Neural cell (in vitro differentiated cells): Measurements from ENCODE around the gene COG1. TPM values are rescaled to one million over a fixed set of nuclear protein-coding genes. Genes with fewer than 3 reads are reported as not detected.

Source experiments
- H2AFZ ChIP-seq: fragments of 200-600, 300-800 bp; sonication (generic), shearing (Covaris generic); 2 replicates; pipeline ENCODE4 v1.6.0; 2014; ENCODE audit warnings: low read depth, mild to moderate bottlenecking, antibody characterized with exemption, low read length, moderate library complexity
- H3F3A ChIP-seq: fragments of 200-600 bp; shearing (Covaris generic); 2 replicates; pipeline ENCODE4 v1.6.1; 2016; ENCODE audit warnings: mild to moderate bottlenecking, moderate library complexity, mixed read lengths, antibody characterized with exemption, low read length; ENCODE audit not compliant: insufficient read depth, poor library complexity, severe bottlenecking
- H3K27ac ChIP-seq: fragments of 200-600, 300-800 bp; sonication (generic), shearing (Covaris generic); 2 replicates; pipeline ENCODE4 v1.5.1; 2014; ENCODE audit warnings: mild to moderate bottlenecking, low read length, moderate library complexity
- H3K27me3 ChIP-seq: fragments of 300-800, 200-600 bp; sonication (generic), shearing (Covaris generic); 2 replicates; pipeline ENCODE4 v1.6.0; 2014; ENCODE audit warnings: mild to moderate bottlenecking, low read depth, low read length, moderate library complexity; ENCODE audit not compliant: insufficient read depth
- H3K36me3 ChIP-seq: fragments of 300-800, 200-600 bp; sonication (generic), shearing (Covaris generic); 2 replicates; pipeline ENCODE4 v1.5.1; 2014; ENCODE audit warnings: mild to moderate bottlenecking, antibody characterized with exemption, low read length, moderate library complexity; ENCODE audit not compliant: insufficient read depth
- H3K4me2 ChIP-seq: fragments of 300-800, 200-600 bp; sonication (generic), shearing (Covaris generic); 2 replicates; pipeline ENCODE4 v1.6.0; 2014; ENCODE audit warnings: mild to moderate bottlenecking, low read length
- H3K4me3 ChIP-seq: fragments of 300-800, 200-600 bp; sonication (generic), shearing (Covaris generic); 2 replicates; pipeline ENCODE4 v1.5.1; 2014; ENCODE audit warnings: mild to moderate bottlenecking, low read length, moderate library complexity
- H3K79me2 ChIP-seq: fragments of 200-600 bp; shearing (Covaris generic); replicated peaks from 2 replicates; pipeline ENCODE4 v1.6.0; 2014; ENCODE audit warnings: mild to moderate bottlenecking, low read length, moderate library complexity; ENCODE audit not compliant: insufficient read depth
- H3K9ac ChIP-seq: fragments of 300-800, 200-600 bp; sonication (generic), shearing (Covaris generic); 2 replicates; pipeline ENCODE4 v1.6.1; 2016; ENCODE audit warnings: mild to moderate bottlenecking, low read length, mixed read lengths
- H3K9me2 ChIP-seq: fragments of 200-600 bp; shearing (Covaris generic); 2 replicates; pipeline ENCODE4 v1.6.1; 2016; ENCODE audit warnings: mild to moderate bottlenecking, low read length, mixed read lengths; ENCODE audit not compliant: insufficient read depth
- H3K9me3 ChIP-seq: fragments of 200-600, 300-800 bp; sonication (generic), shearing (Covaris generic); 2 replicates; pipeline ENCODE4 v1.6.1; 2016; ENCODE audit warnings: mild to moderate bottlenecking, mixed run types, low read length, moderate library complexity, mixed read lengths
- H4K20me1 ChIP-seq: fragments of 200-600 bp; shearing (Covaris generic); 2 replicates; pipeline ENCODE4 v1.6.1; 2016; ENCODE audit warnings: mild to moderate bottlenecking, mixed run types; ENCODE audit not compliant: insufficient read depth
- EP300 ChIP-seq: fragments of 450-650 bp; conservative IDR thresholded peaks from 2 replicates; pipeline ENCODE4 v1.6.1; 2014; ENCODE audit warnings: antibody characterized with exemption, mild to moderate bottlenecking, moderate library complexity; ENCODE audit not compliant: poor library complexity, severe bottlenecking
- EZH2 ChIP-seq: fragments of 200-600, 300-800 bp; shearing (Covaris generic), sonication (generic); IDR thresholded peaks from 2 replicates; pipeline ENCODE4 v1.6.1; 2014; ENCODE audit warnings: antibody characterized with exemption, low read length, borderline replicate concordance, mild to moderate bottlenecking; ENCODE audit not compliant: insufficient read depth, poor library complexity, severe bottlenecking
- MXI1 ChIP-seq: fragments of 450-650 bp; conservative IDR thresholded peaks from 2 replicates; pipeline ENCODE4 v1.6.1; 2014; ENCODE audit warnings: antibody characterized with exemption, mild to moderate bottlenecking; ENCODE audit not compliant: poor library complexity, severe bottlenecking
- POLR2AphosphoS5 ChIP-seq: IDR thresholded peaks from 2 replicates; pipeline ENCODE4 v1.6.1; 2012
- RAD21 ChIP-seq: fragments of 450-650 bp; conservative IDR thresholded peaks from 2 replicates; pipeline ENCODE4 v1.6.1; 2014; ENCODE audit warnings: antibody characterized with exemption, mild to moderate bottlenecking, moderate library complexity
- SMC3 ChIP-seq: fragments of 450-650 bp; conservative IDR thresholded peaks from 2 replicates; pipeline ENCODE4 v1.6.1; 2014; ENCODE audit warnings: antibody characterized with exemption, mild to moderate bottlenecking, moderate library complexity; ENCODE audit not compliant: poor library complexity
- TAF1 ChIP-seq: IDR thresholded peaks from 2 replicates; pipeline ENCODE4 v1.6.1; 2012; ENCODE audit warnings: low read depth
- polyA plus RNA-seq: library from polyadenylated mRNA; depleted of rRNA; stranded (reverse); fragments of >200 nt; gene quantifications from 2 replicates; pipeline ENCODE4 v1.2.3, GENCODE V29; 2014
- TF ChIP-seq, protein P1 (sequence below): IDR thresholded peaks from 2 replicates; pipeline ENCODE4 v1.6.1; 2012; ENCODE audit warnings: borderline replicate concordance
- TF ChIP-seq, protein P2 (sequence below): fragments of 450-650 bp; IDR thresholded peaks from 2 replicates; pipeline ENCODE4 v1.5.1; 2014; ENCODE audit warnings: antibody characterized with exemption, mild to moderate bottlenecking, moderate library complexity; ENCODE audit not compliant: poor library complexity, severe bottlenecking

The COG1 gene
- polyA plus RNA-seq, 1 donor from 2014 or later: 23.5 TPM

DNA sequence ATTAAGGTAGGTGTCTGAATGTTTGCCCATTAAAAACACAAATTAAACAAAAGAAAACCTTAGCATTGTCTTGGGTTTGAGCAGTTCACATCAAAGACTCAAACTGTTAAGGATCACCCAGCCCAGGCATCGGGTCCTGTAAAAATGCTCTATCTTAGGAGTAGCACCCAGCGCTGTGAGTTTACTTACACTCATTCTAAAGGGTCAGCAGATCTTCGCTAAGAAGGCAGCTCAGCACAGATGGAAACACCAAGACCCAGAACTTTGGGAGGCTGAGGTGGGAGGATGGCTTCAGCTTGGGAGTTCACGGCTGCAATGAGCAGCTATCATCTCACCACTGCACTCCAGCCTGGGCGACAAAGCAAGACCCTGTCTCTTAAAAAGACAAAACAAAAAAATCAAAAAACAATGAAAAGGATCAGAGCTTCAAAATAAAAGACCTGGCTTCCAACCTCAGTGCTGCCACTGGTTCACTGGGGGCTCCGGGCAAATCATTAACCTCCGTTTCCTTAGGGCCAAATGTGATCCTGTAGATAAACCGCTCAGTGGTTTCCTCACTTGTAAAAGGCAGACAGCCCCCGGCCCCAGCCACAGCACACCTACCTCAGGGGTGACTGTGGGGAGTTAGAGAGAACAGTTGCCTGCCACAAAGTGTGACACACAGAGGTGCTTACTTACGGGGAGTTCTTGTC is 11.1 kb downstream of the COG1 start:
- Histone ChIP-seq H4K20me1 (no peaks in the 10 kb centered on the region), H3K79me2 (no peaks in the 10 kb centered on the region), H3K27me3 (no peaks in the 10 kb centered on the region), H3K4me3 (no peak overlapping the region), H3K9ac (no peak overlapping the region), H3K27ac (no peak overlapping the region), H3F3A (no peaks in the 10 kb centered on the region), H3K9me3 (no peaks in the 10 kb centered on the region), H2AFZ (no peak overlapping the region), H3K9me2 (no peaks in the 10 kb centered on the region), H3K4me2 (no peak overlapping the region), H3K36me3 (peaks cover 7% of the 10 kb centered on the region)
- no peak for TF ChIP-seq SMC3
- TF ChIP-seq, protein P1, sequence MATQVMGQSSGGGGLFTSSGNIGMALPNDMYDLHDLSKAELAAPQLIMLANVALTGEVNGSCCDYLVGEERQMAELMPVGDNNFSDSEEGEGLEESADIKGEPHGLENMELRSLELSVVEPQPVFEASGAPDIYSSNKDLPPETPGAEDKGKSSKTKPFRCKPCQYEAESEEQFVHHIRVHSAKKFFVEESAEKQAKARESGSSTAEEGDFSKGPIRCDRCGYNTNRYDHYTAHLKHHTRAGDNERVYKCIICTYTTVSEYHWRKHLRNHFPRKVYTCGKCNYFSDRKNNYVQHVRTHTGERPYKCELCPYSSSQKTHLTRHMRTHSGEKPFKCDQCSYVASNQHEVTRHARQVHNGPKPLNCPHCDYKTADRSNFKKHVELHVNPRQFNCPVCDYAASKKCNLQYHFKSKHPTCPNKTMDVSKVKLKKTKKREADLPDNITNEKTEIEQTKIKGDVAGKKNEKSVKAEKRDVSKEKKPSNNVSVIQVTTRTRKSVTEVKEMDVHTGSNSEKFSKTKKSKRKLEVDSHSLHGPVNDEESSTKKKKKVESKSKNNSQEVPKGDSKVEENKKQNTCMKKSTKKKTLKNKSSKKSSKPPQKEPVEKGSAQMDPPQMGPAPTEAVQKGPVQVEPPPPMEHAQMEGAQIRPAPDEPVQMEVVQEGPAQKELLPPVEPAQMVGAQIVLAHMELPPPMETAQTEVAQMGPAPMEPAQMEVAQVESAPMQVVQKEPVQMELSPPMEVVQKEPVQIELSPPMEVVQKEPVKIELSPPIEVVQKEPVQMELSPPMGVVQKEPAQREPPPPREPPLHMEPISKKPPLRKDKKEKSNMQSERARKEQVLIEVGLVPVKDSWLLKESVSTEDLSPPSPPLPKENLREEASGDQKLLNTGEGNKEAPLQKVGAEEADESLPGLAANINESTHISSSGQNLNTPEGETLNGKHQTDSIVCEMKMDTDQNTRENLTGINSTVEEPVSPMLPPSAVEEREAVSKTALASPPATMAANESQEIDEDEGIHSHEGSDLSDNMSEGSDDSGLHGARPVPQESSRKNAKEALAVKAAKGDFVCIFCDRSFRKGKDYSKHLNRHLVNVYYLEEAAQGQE: no peak
- no peak for TF ChIP-seq EZH2
- no peak for TF ChIP-seq MXI1
- no peak for TF ChIP-seq POLR2AphosphoS5
- TF ChIP-seq, protein P2, sequence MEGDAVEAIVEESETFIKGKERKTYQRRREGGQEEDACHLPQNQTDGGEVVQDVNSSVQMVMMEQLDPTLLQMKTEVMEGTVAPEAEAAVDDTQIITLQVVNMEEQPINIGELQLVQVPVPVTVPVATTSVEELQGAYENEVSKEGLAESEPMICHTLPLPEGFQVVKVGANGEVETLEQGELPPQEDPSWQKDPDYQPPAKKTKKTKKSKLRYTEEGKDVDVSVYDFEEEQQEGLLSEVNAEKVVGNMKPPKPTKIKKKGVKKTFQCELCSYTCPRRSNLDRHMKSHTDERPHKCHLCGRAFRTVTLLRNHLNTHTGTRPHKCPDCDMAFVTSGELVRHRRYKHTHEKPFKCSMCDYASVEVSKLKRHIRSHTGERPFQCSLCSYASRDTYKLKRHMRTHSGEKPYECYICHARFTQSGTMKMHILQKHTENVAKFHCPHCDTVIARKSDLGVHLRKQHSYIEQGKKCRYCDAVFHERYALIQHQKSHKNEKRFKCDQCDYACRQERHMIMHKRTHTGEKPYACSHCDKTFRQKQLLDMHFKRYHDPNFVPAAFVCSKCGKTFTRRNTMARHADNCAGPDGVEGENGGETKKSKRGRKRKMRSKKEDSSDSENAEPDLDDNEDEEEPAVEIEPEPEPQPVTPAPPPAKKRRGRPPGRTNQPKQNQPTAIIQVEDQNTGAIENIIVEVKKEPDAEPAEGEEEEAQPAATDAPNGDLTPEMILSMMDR: no peak
- no peak for TF ChIP-seq TAF1
- TF ChIP-seq RAD21: no peak
- no peak for TF ChIP-seq EP300

DNA sequence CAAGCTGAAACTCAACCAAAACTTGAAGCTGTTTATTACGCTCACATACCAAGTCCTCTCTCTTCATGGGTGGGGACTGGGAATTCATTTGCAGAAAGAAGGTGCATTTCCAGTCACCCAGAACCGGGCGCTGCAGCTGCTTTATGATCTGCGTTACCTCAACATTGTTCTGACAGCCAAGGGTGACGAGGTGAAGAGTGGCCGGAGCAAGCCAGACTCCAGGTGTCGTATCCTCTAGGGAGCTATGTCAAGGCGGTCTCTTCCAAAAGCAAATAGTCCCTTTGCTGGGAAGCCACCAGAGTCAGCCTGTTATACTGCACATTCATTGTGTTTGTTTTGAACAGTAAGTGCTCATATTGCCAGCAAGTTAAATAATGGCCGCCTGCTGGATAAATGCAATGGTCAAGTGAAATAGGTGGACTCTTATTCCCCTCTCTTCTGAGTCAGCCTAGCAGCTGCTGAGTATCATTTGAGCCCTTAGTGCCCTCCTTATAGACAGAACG is 12.7 kb downstream of the COG1 start:
- Histone ChIP-seq H3K79me2 (no peaks in the 10 kb centered on the region), H3K36me3 (peaks cover 4% of the 10 kb centered on the region), H3K9me3 (no peaks in the 10 kb centered on the region), H3K27me3 (no peaks in the 10 kb centered on the region), H3K4me2 (no peak overlapping the region), H3F3A (no peaks in the 10 kb centered on the region), H3K27ac (no peak overlapping the region), H2AFZ (no peak overlapping the region), H4K20me1 (no peaks in the 10 kb centered on the region), H3K9me2 (no peaks in the 10 kb centered on the region), H3K4me3 (no peak overlapping the region), H3K9ac (no peak overlapping the region)
- no peak for TF ChIP-seq TAF1
- TF ChIP-seq EP300: no peak
- TF ChIP-seq, protein P2: no peak
- TF ChIP-seq, protein P1: no peak
